ENCODE results near the gene CDK2AP2. TPM values are rescaled to one million over a fixed set of nuclear protein-coding genes. Genes with fewer than 3 reads are reported as not detected.
"Not testable (repeated sequence)": the region's sequence is repeated elsewhere in the genome, so short reads cannot be mapped to it uniquely, and the experiment has no call there.

CDK2AP2 gene
- polyA plus RNA-seq, 3 donors, result 37.7 to 69.5 (median 52.5) TPM

GRCh38 chr11:67535561-67535960, 27.6 kb upstream of the CDK2AP2 start:
- DNase-seq (ENCODE audit: extremely low read depth in 1 of 11, low read depth in 9 of 11, low spot score in 4 of 11), result no peak

GRCh38 chr11:67534070-67534679, 26.2 kb upstream of the CDK2AP2 start:
- DNase-seq (ENCODE audit: extremely low read depth in 1 of 11, low read depth in 9 of 11, low spot score in 4 of 11), result no peak

GRCh38 chr11:67532889-67533288, 24.9 kb upstream of the CDK2AP2 start:
- DNase-seq (ENCODE audit: extremely low read depth in 1 of 11, low read depth in 9 of 11, low spot score in 4 of 11), result no peak

- no peak for DNase-seq (ENCODE audit: extremely low read depth in 1 of 11, low read depth in 9 of 11, low spot score in 4 of 11)
Measured at GRCh38 chr11:67530282-67530592, 22.3 kb upstream of the CDK2AP2 start.

DNA sequence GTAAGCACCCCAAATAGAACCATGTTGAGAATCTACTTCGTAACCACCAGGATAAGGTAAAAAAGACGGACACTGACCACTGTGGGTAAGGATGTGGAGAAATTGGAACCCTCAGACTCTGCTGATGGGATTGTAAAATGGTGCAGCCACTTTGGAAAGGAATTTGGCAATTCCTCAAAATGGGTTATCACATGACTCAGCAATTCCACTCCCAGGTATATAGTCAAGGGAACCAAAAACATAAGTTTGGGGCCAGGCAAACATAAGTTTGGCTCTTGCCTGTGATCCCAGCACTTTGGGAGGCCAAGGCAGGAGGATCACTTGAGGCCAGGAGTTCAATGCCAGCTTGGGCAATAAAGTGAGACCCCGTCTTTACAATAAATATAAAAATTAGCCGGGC, 20.4 kb upstream of the CDK2AP2 start:
- DNase-seq (ENCODE audit: extremely low read depth in 1 of 11, low read depth in 9 of 11, low spot score in 4 of 11), result no peak

GRCh38 chr11:67525275-67525976, 17.5 kb upstream of the CDK2AP2 start:
- no peak for DNase-seq (ENCODE audit: extremely low read depth in 1 of 11, low read depth in 9 of 11, low spot score in 4 of 11)

DNA sequence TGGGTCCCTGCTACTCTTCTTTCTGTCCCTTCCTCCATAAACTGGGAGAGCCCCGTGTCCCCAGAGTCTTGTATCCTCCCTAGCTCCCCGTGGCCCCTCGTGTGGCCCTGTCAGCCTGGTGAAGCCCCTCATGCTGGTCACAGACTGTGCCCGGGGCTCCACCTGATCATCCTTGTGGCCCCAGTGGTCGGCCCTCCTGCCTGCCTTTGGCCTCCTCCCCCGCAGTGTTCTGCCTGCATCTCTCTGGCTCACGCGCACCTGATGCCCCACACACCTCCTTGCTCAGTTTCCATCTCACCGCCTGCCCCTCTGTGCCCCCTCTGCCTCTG, 16.5 kb upstream of the CDK2AP2 start:
- no peak for DNase-seq (ENCODE audit: extremely low read depth in 1 of 11, low read depth in 9 of 11, low spot score in 4 of 11)

- no peak for DNase-seq (ENCODE audit: extremely low read depth in 1 of 11, low read depth in 9 of 11, low spot score in 4 of 11)
Measured at GRCh38 chr11:67523556-67524479, 15.9 kb upstream of the CDK2AP2 start.

- DNase-seq (ENCODE audit: extremely low read depth in 1 of 11, low read depth in 9 of 11, low spot score in 4 of 11), result no peak
Measured at GRCh38 chr11:67522844-67523555, 15.0 kb upstream of the CDK2AP2 start, which contains the start of gene CABP2. Gene CABP2 (minus strand): TSS chr11:67523446. CDS start chr11:67523326, 120 bp downstream.

- no peak for DNase-seq (ENCODE audit: extremely low read depth in 1 of 11, low read depth in 9 of 11, low spot score in 4 of 11)
Measured at GRCh38 chr11:67522338-67522737, 14.4 kb upstream of the CDK2AP2 start.

DNA sequence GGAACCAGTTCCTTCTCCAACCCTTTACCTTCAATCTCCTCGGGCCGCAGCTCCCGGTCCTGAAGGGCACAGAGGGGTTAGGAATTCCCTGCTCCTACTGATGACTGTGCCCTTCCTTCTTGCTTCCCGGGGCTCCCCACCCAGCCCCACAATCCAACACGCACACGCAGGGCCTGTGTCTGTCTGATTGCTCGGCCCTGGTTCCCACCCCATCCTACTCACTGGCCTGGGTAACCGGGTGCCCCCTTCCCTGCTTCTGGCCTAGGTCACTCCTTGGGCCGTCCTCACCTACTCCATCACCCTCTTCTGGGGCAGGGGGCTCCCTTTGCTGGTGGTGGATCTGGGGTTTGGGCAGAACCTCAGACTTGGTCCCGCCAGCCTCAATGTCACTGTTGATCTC, 14.0 kb upstream of the CDK2AP2 start:
- DNase-seq (ENCODE audit: extremely low read depth in 1 of 11, low read depth in 9 of 11, low spot score in 4 of 11), result no peak

GRCh38 chr11:67520856-67521824, 13.2 kb upstream of the CDK2AP2 start:
- no peak for DNase-seq (ENCODE audit: extremely low read depth in 1 of 11, low read depth in 9 of 11, low spot score in 4 of 11)

- no peak for DNase-seq (ENCODE audit: extremely low read depth in 1 of 11, low read depth in 9 of 11, low spot score in 4 of 11)
Measured at GRCh38 chr11:67519726-67520125, 11.8 kb upstream of the CDK2AP2 start.

GRCh38 chr11:67517784-67518552, 10.0 kb upstream of the CDK2AP2 start:
- no peak for DNase-seq (ENCODE audit: extremely low read depth in 1 of 11, low read depth in 9 of 11, low spot score in 4 of 11)

DNA sequence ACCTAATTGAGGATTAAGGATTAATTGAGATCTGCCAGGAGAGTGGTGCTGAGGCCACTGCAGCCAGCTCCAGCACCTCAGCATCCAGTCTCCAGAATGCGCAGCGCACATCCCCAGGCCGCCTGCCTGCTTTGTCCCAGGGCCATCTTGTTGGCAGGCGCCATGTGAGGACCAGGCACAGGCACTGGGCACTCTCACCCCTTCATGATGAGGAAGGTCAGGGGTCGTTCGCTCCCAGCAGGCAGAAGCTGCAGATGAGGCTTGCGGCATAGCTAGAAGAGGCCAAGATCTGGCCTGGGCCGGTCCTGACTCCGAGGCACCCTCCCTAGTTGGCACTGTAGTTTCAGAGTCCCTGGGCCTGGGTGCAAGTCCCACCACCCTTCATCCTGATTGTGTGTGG, 8.8 kb upstream of the CDK2AP2 start:
- no peak for DNase-seq (ENCODE audit: extremely low read depth in 1 of 11, low read depth in 9 of 11, low spot score in 4 of 11)

DNA sequence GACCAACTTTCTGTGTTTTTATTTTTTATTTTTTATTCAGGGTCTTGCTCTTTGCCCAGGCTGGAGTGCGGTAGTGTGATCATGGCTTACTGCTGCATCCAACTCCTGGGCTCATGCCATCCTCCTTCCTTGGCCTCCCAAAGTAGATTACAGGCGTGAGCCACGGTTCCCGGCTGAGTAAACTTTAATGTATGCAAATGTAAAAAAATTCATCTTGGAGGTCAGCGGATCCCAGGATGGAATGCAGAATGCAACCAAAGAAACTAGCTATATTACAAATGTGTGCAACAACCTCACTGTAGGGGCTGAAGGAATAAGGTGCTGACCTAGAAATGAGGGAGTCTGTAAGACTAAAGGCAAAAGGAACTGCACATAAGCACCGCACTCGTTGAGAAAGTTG, 6.2 kb upstream of the CDK2AP2 start:
- no peak for DNase-seq (ENCODE audit: extremely low read depth in 1 of 11, low read depth in 9 of 11, low spot score in 4 of 11)

DNA sequence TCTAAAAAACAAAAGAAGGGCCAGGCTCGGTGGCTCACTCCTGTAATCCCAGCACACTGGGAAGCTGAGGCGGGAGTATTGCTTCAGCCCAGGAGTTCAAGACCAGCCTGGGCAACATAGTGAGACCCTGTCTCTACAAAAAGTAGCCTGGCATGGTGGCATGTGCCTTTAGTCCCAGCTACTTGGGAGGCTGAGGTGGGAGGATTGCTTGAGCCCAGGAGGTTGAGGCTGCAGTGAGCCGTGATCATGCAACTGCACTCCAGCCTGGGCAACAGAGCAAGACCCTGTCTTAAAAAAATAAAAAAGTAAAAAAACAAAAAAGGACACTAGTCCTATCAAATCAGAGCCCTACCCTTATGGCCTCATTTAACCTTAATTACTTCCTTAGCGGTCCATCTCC, 3.6 kb upstream of the CDK2AP2 start:
- not testable (repeated sequence) for DNase-seq (ENCODE audit: extremely low read depth in 1 of 11, low read depth in 9 of 11, low spot score in 4 of 11)

DNA sequence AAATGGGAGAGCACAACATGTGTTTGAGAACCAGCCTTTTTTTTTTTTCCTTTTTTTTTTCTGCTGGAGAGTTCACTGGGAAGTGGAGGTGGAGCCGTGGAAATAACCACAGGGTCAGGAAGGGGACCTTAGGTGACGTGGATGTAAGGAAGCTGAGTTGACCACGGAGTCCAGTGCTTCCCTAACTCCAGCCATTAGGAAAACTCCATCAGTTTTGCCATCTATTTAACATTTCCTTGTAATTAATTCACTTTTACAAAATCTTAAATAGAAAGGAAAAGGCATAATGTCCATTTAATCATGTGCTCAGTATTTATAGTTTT, 2.0 kb upstream of the CDK2AP2 start:
- no peak for DNase-seq (ENCODE audit: extremely low read depth in 1 of 11, low read depth in 9 of 11, low spot score in 4 of 11)

Data from renal cortex interstitium (tissue), 11 donors.